Activated CD8-positive, alpha-beta memory T cell treated with anti-CD3 and anti-CD28 coated beads, Interleukin-2, amount 50 U/mL, for 24 hours (primary cell): ENCODE measurements around the gene PRMT7.

Source experiments
- DNase-seq: peaks from one replicate; pipeline ENCODE4 v3.0.0-alpha.2; 2020; ENCODE audit errors: extremely low read depth

The PRMT7 gene

GRCh38 chr16:68375801-68376536, 65.2 kb downstream of the PRMT7 start:
- no peak for DNase-seq

GRCh38 chr16:68376590-68376989, 65.8 kb downstream of the PRMT7 start:
- DNase-seq, result no peak

- DNase-seq, result no peak
Observed at GRCh38 chr16:68377221-68377620, 66.4 kb downstream of the PRMT7 start.

- no peak for DNase-seq
Observed at GRCh38 chr16:68377667-68378393, 67.0 kb downstream of the PRMT7 start.

- DNase-seq, result no peak
Observed at GRCh38 chr16:68378436-68379415, 67.9 kb downstream of the PRMT7 start.

GRCh38 chr16:68379472-68380347, 68.9 kb downstream of the PRMT7 start:
- DNase-seq, result no peak

GRCh38 chr16:68380348-68380670, 69.5 kb downstream of the PRMT7 start:
- no peak for DNase-seq

GRCh38 chr16:68380676-68381362, 70.0 kb downstream of the PRMT7 start:
- DNase-seq, result no peak

- DNase-seq, result no peak
Observed at GRCh38 chr16:68381363-68381724, 70.5 kb downstream of the PRMT7 start.

GRCh38 chr16:68382296-68382718, 71.5 kb downstream of the PRMT7 start:
- no peak for DNase-seq

GRCh38 chr16:68383858-68384257, 73.0 kb downstream of the PRMT7 start:
- DNase-seq, result no peak

- no peak for DNase-seq
Observed at GRCh38 chr16:68384288-68385161, 73.7 kb downstream of the PRMT7 start.

- no peak for DNase-seq
Observed at GRCh38 chr16:68385371-68385770, 74.6 kb downstream of the PRMT7 start.

- no peak for DNase-seq
Observed at GRCh38 chr16:68386628-68387027, 75.8 kb downstream of the PRMT7 start.

- DNase-seq, result no peak
Observed at GRCh38 chr16:68387301-68387700, 76.5 kb downstream of the PRMT7 start.

- no peak for DNase-seq
Observed at GRCh38 chr16:68388124-68388523, 77.3 kb downstream of the PRMT7 start.

- DNase-seq, result no peak
Observed at GRCh38 chr16:68389006-68389405, 78.2 kb downstream of the PRMT7 start.

- DNase-seq, result no peak
Observed at GRCh38 chr16:68389750-68390371, 79.0 kb downstream of the PRMT7 start.

- no peak for DNase-seq
Observed at GRCh38 chr16:68393333-68393732, 82.5 kb downstream of the PRMT7 start.
